Esophagus muscularis mucosa (tissue), 3 donors: Measurements from ENCODE around the gene GADD45B.

Experiments used
- POLR2A ChIP-seq: fragments of 450-650 bp; IDR thresholded peaks from one replicate; pipeline ENCODE4 v1.6.1; 2017; ENCODE audit warnings: antibody characterized with exemption, moderate library complexity, mild to moderate bottlenecking, low read depth
- POLR2AphosphoS5 ChIP-seq, 2 donors: sonication (generic); formaldehyde crosslinking; IDR thresholded peaks; one replicate each; pipeline ENCODE4 v1.6.1; 2017; ENCODE audit warnings: antibody characterized with exemption in 2 of 2
- TF ChIP-seq, protein P1 (sequence below), 3 experiments: fragments of 200-600 bp in 2 of 3; fragments of 450-650 bp in 1 of 3; sonication (generic) in 2 of 3; IDR thresholded peaks; one replicate each; pipeline ENCODE4 v1.5.1; 2017 to 2019; ENCODE audit warnings: antibody characterized with exemption in 3 of 3, mild to moderate bottlenecking in 2 of 3, moderate library complexity in 1 of 3

DNA sequence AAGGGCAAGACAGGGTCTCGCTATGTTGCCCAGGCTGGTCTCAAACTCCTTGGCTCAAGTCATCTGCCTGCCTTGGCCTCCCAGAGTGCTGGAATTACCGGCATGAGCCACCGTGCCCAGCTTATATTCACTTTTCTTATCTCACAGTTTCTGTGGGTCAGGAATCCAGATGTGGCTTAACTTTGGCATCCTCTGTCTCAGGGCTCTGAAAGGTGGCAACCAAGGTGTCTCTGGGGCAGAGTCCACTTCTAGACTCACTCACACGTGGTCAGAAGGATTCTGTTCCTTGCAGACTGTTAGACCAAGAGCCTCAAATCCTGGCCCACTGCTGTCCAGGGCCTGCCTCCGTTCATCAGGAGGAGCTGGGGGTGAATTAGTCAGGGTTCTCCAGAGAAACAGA is 11.5 kb upstream of the GADD45B start:
- TF ChIP-seq POLR2A = no peak
- TF ChIP-seq, protein P1, sequence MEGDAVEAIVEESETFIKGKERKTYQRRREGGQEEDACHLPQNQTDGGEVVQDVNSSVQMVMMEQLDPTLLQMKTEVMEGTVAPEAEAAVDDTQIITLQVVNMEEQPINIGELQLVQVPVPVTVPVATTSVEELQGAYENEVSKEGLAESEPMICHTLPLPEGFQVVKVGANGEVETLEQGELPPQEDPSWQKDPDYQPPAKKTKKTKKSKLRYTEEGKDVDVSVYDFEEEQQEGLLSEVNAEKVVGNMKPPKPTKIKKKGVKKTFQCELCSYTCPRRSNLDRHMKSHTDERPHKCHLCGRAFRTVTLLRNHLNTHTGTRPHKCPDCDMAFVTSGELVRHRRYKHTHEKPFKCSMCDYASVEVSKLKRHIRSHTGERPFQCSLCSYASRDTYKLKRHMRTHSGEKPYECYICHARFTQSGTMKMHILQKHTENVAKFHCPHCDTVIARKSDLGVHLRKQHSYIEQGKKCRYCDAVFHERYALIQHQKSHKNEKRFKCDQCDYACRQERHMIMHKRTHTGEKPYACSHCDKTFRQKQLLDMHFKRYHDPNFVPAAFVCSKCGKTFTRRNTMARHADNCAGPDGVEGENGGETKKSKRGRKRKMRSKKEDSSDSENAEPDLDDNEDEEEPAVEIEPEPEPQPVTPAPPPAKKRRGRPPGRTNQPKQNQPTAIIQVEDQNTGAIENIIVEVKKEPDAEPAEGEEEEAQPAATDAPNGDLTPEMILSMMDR (IDR thresholded peaks at IDR 0.05) = no peak
- TF ChIP-seq POLR2AphosphoS5 (IDR thresholded peaks at IDR 0.05) = no peak
